WTC11 (cell line): Measurements from ENCODE around the gene GPR89B. TPM values are rescaled to one million over a fixed set of nuclear protein-coding genes. Genes with fewer than 3 reads are reported as not detected.
"Not testable (repeated sequence)": the region's sequence is repeated elsewhere in the genome, so short reads cannot be mapped to it uniquely, and the experiment has no call there.

Source experiments
- ATAC-seq: fragments of 200-7000 bp; cut with Tn5 transposase; 2 replicates; pipeline ENCODE4 v1.10.0; 2021; ENCODE audit warnings: mild to moderate bottlenecking, moderate library complexity
- CTCF ChIA-PET: fragments of 300-600 bp; sonication (Branson Sonifier 250); formaldehyde crosslinking; loops from one replicate; lab custom pipeline; 2021; ENCODE audit warnings: antibody characterized with exemption; lab: Charles Lee
- POLR2A ChIA-PET: fragments of 350-600 bp; sonication (Branson Sonifier 250); formaldehyde crosslinking; loops from one replicate; lab custom pipeline; 2021; ENCODE audit warnings: antibody characterized with exemption; lab: Charles Lee
- DNase-seq: peaks from one replicate; pipeline ENCODE4 v3.0.0; 2021; ENCODE audit warnings: low spot score
- H3K27ac Mint-ChIP-seq: 2 replicates; pipeline ENCODE4 v1.8.0; 2021; ENCODE audit warnings: mixed read lengths
- H3K27me3 Mint-ChIP-seq: 2 replicates; pipeline ENCODE4 v1.8.0; 2021; ENCODE audit warnings: low read depth, mild to moderate bottlenecking, moderate library complexity, mixed read lengths
- H3K36me3 Mint-ChIP-seq: 2 replicates; pipeline ENCODE4 v1.8.0; 2021; ENCODE audit warnings: mixed read lengths
- H3K4me1 Mint-ChIP-seq: 2 replicates; pipeline ENCODE4 v1.8.0; 2022; ENCODE audit warnings: mixed read lengths
- H3K4me3 Mint-ChIP-seq: 2 replicates; pipeline ENCODE4 v1.8.0; 2021; ENCODE audit warnings: mild to moderate bottlenecking, moderate library complexity, mixed read lengths
- H3K9me3 Mint-ChIP-seq: 2 replicates; pipeline ENCODE4 v1.8.0; 2021; ENCODE audit warnings: mixed read lengths
- AR ChIP-seq: fragments of 250-450 bp; sonication (Bioruptor Pico); IDR thresholded peaks from 2 replicates; pipeline ENCODE4 v1.9.0; 2021; ENCODE audit warnings: mild to moderate bottlenecking
- CDX4 ChIP-seq: fragments of 250-450 bp; sonication (Bioruptor Pico); IDR thresholded peaks from 2 replicates; pipeline ENCODE4 v1.9.0; 2021; ENCODE audit warnings: moderate library complexity, mild to moderate bottlenecking, inconsistent platforms, borderline replicate concordance
- CREB1 ChIP-seq: sonication (generic); formaldehyde crosslinking; IDR thresholded peaks from 2 replicates; pipeline ENCODE4 v1.8.0; 2023; ENCODE audit warnings: mild to moderate bottlenecking, missing genetic modification reagents
- EMX1 ChIP-seq: fragments of 250-450 bp; sonication (Bioruptor Pico); IDR thresholded peaks from 2 replicates; pipeline ENCODE4 v1.8.0; 2021; ENCODE audit warnings: mild to moderate bottlenecking
- FOXK1 ChIP-seq: sonication (generic); formaldehyde crosslinking; IDR thresholded peaks from 2 replicates; pipeline ENCODE4 v1.8.0; 2022; ENCODE audit warnings: mild to moderate bottlenecking, moderate library complexity, missing genetic modification reagents
- JAZF1 ChIP-seq: fragments of 250-450 bp; sonication (Bioruptor Pico); IDR thresholded peaks from 2 replicates; pipeline ENCODE4 v1.9.0; 2021; ENCODE audit warnings: moderate library complexity, mild to moderate bottlenecking, inconsistent platforms
- JUN ChIP-seq: sonication (generic); formaldehyde crosslinking; IDR thresholded peaks from 2 replicates; pipeline ENCODE4 v1.8.0; 2023; ENCODE audit warnings: mild to moderate bottlenecking, missing genetic modification reagents
- MYBL2 ChIP-seq: sonication (generic); formaldehyde crosslinking; IDR thresholded peaks from 2 replicates; pipeline ENCODE4 v1.8.1; 2023; ENCODE audit warnings: mild to moderate bottlenecking, moderate library complexity, missing genetic modification reagents
- NFATC4 ChIP-seq: fragments of 250-450 bp; sonication (Bioruptor Pico); IDR thresholded peaks from 2 replicates; pipeline ENCODE4 v1.9.0; 2021; ENCODE audit warnings: mild to moderate bottlenecking
- NFYB ChIP-seq: sonication (generic); formaldehyde crosslinking; conservative IDR thresholded peaks from 2 replicates; pipeline ENCODE4 v1.8.0; 2022; ENCODE audit warnings: low read depth, missing genetic modification reagents
- NR2C2 ChIP-seq: sonication (generic); formaldehyde crosslinking; IDR thresholded peaks from 2 replicates; pipeline ENCODE4 v1.8.0; 2022; ENCODE audit warnings: mild to moderate bottlenecking, missing genetic modification reagents
- PRRX2 ChIP-seq: fragments of 250-450 bp; sonication (Bioruptor Pico); IDR thresholded peaks from 2 replicates; pipeline ENCODE4 v1.8.0; 2021; ENCODE audit warnings: mild to moderate bottlenecking
- SOX15 ChIP-seq: fragments of 250-450 bp; sonication (Bioruptor Pico); IDR thresholded peaks from 2 replicates; pipeline ENCODE4 v1.9.0; 2021; ENCODE audit warnings: mild to moderate bottlenecking
- SP1 ChIP-seq: sonication (generic); formaldehyde crosslinking; conservative IDR thresholded peaks from 2 replicates; pipeline ENCODE4 v1.8.1; 2022; ENCODE audit warnings: missing genetic modification reagents
- TEAD1 ChIP-seq: sonication (generic); formaldehyde crosslinking; IDR thresholded peaks from 2 replicates; pipeline ENCODE4 v1.8.0; 2022; ENCODE audit warnings: mild to moderate bottlenecking, missing genetic modification reagents
- USF1 ChIP-seq: sonication (generic); formaldehyde crosslinking; IDR thresholded peaks from 2 replicates; pipeline ENCODE4 v1.8.0; 2022; ENCODE audit warnings: mild to moderate bottlenecking, missing genetic modification reagents
- ZNF671 ChIP-seq: fragments of 250-450 bp; sonication (Bioruptor Pico); IDR thresholded peaks from 2 replicates; pipeline ENCODE4 v1.8.0; 2021; ENCODE audit warnings: mild to moderate bottlenecking
- total RNA-seq: library from RNA; stranded (reverse); gene quantifications from 3 replicates; pipeline ENCODE4 v1.2.3, GENCODE V29; 2021
- TF ChIP-seq, protein P1 (sequence below): sonication (generic); formaldehyde crosslinking; IDR thresholded peaks from 2 replicates; pipeline ENCODE4 v1.8.0; 2022; ENCODE audit warnings: mild to moderate bottlenecking, missing genetic modification reagents
- TF ChIP-seq, protein P2 (sequence below): sonication (generic); formaldehyde crosslinking; IDR thresholded peaks from 2 replicates; pipeline ENCODE4 v1.8.1; 2023; ENCODE audit warnings: mild to moderate bottlenecking, missing genetic modification reagents, moderate library complexity
- TF ChIP-seq, protein P3 (sequence below): fragments of 250-450 bp; sonication (Bioruptor Pico); IDR thresholded peaks from 2 replicates; pipeline ENCODE4 v1.9.0; 2021; ENCODE audit warnings: mild to moderate bottlenecking, borderline replicate concordance
- TF ChIP-seq, protein P4 (sequence below): fragments of 250-450 bp; sonication (Bioruptor Pico); IDR thresholded peaks from 2 replicates; pipeline ENCODE4 v1.9.0; 2021; ENCODE audit warnings: mild to moderate bottlenecking

GPR89B gene
- total RNA-seq, 1 experiment from 2014 or later = 16.3 TPM

DNA sequence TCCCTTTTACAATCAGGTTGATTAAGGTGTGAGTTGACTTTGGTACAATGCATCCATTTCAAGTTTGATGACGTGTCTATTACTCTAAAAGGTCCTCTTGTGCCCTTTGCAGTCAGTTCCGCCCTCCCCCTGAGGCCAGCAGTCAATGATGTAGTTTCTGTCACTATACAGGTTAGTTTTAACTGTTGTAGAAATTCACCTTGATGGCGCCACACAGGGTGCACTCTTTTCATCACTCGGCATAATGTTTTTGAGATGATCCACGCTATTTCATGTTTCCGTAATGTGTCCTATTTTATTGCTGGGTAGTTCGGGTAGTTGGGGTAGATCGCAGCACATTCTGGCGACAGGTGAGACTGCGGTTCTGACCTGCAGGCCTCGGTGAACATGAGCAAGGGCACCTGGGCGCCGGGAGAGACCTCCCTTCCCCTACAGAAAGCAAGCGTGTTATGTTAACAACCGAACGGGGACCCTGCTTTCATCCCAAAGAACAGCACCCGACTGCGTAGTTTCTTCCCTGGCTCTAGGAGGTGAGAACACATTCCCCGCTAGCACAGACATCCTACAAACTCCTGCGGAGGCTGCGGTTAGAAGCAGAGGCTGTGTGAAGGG lies 109.7 kb downstream of the GPR89B start:
- not testable (repeated sequence) for H3K4me1 Mint-ChIP-seq, DNase-seq, H3K36me3 Mint-ChIP-seq, H3K9me3 Mint-ChIP-seq
- peak overlapping the region; percentile 71 for H3K4me3 Mint-ChIP-seq
- ChIA-PET CTCF (interaction anchor here (1.0 kb wide), 1 partner anchor 145 kb away, joined by 8 read pairs; no protein-coding TSS in a partner anchor), POLR2A (interaction anchor here (1.0 kb wide), 1 partner anchor 226 kb away, joined by 14 read pairs; no protein-coding TSS in a partner anchor)
- peak overlapping the region; percentile 98 for H3K27ac Mint-ChIP-seq
- peaks cover 14% of the 10 kb centered on the region for H3K27me3 Mint-ChIP-seq
- peak; percentile 33; the same call in 1 of the 2 replicates for ATAC-seq

DNA sequence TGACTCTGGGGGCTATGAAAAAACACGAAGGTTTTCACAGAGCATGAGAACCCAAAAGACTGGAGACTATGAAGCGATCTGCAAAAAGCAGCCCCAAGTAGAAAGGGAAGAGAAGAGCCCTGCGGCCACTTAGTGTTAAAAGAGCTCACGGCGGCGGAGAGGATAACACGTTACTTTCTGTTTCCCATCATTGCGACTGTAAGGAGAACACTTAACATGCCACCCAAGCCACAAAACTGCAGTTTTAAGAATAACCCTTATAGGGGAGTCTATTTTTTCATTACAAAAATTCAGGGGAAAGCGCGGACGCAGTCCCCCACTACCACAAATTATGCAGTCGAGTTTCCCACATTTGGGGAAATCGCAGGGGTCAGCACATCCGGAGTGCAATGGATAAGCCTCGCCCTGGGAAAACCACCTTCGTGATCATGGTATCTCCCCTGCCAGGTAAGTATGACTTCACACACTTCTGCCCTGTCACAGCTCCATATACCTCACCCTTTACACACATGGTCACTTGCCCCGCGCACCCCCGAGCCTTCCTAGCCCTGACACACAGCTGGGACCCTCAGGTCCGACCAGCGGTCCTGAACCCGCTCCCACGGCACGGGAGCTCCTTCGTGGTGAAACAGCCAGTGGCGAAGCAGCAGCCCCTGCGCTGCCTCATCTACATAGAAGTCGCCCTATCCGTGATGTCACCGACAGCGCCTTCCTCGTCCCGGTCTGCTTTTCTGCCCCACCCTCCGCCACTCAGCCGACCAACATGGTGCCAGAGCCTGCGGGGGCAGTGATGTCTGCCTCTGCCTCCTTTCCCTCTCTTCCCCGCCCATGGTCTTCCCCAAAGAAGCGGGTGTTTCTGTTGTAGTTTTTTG lies 110.5 kb downstream of the GPR89B start:
- ATAC-seq = peak; percentile 81
- peak overlapping the region; percentile 71 for H3K4me3 Mint-ChIP-seq
- CTCF ChIA-PET = interaction anchor here (1.0 kb wide), 1 partner anchor 146 kb away, joined by 8 read pairs; no protein-coding TSS in a partner anchor
- POLR2A ChIA-PET = interaction anchor here (0.6 to 1.0 kb wide), 3 partner anchors 110 to 296 kb away, joined by 3 to 14 read pairs (median 4); partner anchors contain the start of gene GPR89B
- H3K27ac Mint-ChIP-seq = peak overlapping the region; percentile 98
- not testable (repeated sequence) for H3K36me3 Mint-ChIP-seq, H3K9me3 Mint-ChIP-seq, H3K4me1 Mint-ChIP-seq
- peaks cover 10% of the 10 kb centered on the region for H3K27me3 Mint-ChIP-seq
- peak; percentile 40 for DNase-seq
- TF ChIP-seq SP1 (CRISPR knock-in tag) (peak; percentile 59; the same call in 1 of the 2 replicates), USF1 (CRISPR knock-in tag) (peak; percentile 20; the same call in 1 of the 2 replicates), SOX15 (peak; percentile 87), EMX1 (CRISPR knock-in tag) (peak; percentile 96), NR2C2 (CRISPR knock-in tag) (peak; percentile 37; the same call in 1 of the 2 replicates), PRRX2 (CRISPR knock-in tag) (peak; percentile 96), FOXK1 (0 out of 2 replicates have a peak, but pooled peaks have one; percentile 21), TEAD1 (CRISPR knock-in tag) (peak; percentile 34; the same call in 1 of the 2 replicates), CDX4 (peak; percentile 94; the same call in 1 of the 2 replicates), ZNF671 (CRISPR knock-in tag) (peak; percentile 96; the same call in 1 of the 2 replicates), JAZF1 (peak; percentile 94), AR (peak; percentile 98), NFATC4 (CRISPR knock-in tag) (peak; percentile 97), CREB1 (peak; percentile 60; the same call in 1 of the 2 replicates), JUN (CRISPR knock-in tag) (0 out of 2 replicates have a peak, but pooled peaks have one; percentile 46), NFYB (CRISPR knock-in tag) (peak; percentile 24; the same call in 1 of the 2 replicates), MYBL2 (CRISPR knock-in tag) (0 out of 2 replicates have a peak, but pooled peaks have one; percentile 38)
- TF ChIP-seq, protein P1, sequence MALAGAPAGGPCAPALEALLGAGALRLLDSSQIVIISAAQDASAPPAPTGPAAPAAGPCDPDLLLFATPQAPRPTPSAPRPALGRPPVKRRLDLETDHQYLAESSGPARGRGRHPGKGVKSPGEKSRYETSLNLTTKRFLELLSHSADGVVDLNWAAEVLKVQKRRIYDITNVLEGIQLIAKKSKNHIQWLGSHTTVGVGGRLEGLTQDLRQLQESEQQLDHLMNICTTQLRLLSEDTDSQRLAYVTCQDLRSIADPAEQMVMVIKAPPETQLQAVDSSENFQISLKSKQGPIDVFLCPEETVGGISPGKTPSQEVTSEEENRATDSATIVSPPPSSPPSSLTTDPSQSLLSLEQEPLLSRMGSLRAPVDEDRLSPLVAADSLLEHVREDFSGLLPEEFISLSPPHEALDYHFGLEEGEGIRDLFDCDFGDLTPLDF (CRISPR knock-in tag) = 0 out of 2 replicates have a peak, but pooled peaks have one; percentile 29
- TF ChIP-seq, protein P2, sequence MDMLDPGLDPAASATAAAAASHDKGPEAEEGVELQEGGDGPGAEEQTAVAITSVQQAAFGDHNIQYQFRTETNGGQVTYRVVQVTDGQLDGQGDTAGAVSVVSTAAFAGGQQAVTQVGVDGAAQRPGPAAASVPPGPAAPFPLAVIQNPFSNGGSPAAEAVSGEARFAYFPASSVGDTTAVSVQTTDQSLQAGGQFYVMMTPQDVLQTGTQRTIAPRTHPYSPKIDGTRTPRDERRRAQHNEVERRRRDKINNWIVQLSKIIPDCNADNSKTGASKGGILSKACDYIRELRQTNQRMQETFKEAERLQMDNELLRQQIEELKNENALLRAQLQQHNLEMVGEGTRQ (CRISPR knock-in tag) = 0 out of 2 replicates have a peak, but pooled peaks have one; percentile 13
- TF ChIP-seq, protein P3, sequence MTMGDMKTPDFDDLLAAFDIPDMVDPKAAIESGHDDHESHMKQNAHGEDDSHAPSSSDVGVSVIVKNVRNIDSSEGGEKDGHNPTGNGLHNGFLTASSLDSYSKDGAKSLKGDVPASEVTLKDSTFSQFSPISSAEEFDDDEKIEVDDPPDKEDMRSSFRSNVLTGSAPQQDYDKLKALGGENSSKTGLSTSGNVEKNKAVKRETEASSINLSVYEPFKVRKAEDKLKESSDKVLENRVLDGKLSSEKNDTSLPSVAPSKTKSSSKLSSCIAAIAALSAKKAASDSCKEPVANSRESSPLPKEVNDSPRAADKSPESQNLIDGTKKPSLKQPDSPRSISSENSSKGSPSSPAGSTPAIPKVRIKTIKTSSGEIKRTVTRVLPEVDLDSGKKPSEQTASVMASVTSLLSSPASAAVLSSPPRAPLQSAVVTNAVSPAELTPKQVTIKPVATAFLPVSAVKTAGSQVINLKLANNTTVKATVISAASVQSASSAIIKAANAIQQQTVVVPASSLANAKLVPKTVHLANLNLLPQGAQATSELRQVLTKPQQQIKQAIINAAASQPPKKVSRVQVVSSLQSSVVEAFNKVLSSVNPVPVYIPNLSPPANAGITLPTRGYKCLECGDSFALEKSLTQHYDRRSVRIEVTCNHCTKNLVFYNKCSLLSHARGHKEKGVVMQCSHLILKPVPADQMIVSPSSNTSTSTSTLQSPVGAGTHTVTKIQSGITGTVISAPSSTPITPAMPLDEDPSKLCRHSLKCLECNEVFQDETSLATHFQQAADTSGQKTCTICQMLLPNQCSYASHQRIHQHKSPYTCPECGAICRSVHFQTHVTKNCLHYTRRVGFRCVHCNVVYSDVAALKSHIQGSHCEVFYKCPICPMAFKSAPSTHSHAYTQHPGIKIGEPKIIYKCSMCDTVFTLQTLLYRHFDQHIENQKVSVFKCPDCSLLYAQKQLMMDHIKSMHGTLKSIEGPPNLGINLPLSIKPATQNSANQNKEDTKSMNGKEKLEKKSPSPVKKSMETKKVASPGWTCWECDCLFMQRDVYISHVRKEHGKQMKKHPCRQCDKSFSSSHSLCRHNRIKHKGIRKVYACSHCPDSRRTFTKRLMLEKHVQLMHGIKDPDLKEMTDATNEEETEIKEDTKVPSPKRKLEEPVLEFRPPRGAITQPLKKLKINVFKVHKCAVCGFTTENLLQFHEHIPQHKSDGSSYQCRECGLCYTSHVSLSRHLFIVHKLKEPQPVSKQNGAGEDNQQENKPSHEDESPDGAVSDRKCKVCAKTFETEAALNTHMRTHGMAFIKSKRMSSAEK (CRISPR knock-in tag) = peak; percentile 98
- TF ChIP-seq, protein P4, sequence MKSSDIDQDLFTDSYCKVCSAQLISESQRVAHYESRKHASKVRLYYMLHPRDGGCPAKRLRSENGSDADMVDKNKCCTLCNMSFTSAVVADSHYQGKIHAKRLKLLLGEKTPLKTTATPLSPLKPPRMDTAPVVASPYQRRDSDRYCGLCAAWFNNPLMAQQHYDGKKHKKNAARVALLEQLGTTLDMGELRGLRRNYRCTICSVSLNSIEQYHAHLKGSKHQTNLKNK (CRISPR knock-in tag) = peak; percentile 94
